Neural crest cell (in vitro differentiated cells): ENCODE data around the gene NPAS2. TPM values are rescaled to one million over a fixed set of nuclear protein-coding genes. Genes with fewer than 3 reads are reported as not detected.

Experiments used
- DNase-seq: peaks from one replicate; pipeline ENCODE4 v3.0.0; 2021; ENCODE audit warnings: low read depth, mixed read lengths, low spot score
- H3K27ac Mint-ChIP-seq: one replicate; pipeline ENCODE4 v1.8.0; 2021; ENCODE audit warnings: mild to moderate bottlenecking, mixed read lengths; ENCODE audit not compliant: unreplicated experiment
- H3K27me3 Mint-ChIP-seq: 2 replicates; pipeline ENCODE4 v1.8.0; 2021; ENCODE audit warnings: low read depth, mild to moderate bottlenecking, mixed read lengths
- H3K36me3 Mint-ChIP-seq: 2 replicates; pipeline ENCODE4 v1.8.0; 2021; ENCODE audit warnings: low read depth, mild to moderate bottlenecking, mixed read lengths
- H3K4me1 Mint-ChIP-seq: 2 replicates; pipeline ENCODE4 v1.8.0; 2021; ENCODE audit warnings: mixed read lengths
- H3K4me3 Mint-ChIP-seq: one replicate; pipeline ENCODE4 v1.8.0; 2021; ENCODE audit warnings: mild to moderate bottlenecking, mixed read lengths
- H3K9me3 Mint-ChIP-seq: 2 replicates; pipeline ENCODE4 v1.8.0; 2021; ENCODE audit warnings: mixed read lengths
- total RNA-seq: library from RNA; stranded (reverse); gene quantifications from 2 replicates; pipeline ENCODE4 v1.2.1, GENCODE V29; 2021
- TF ChIP-seq, protein P1 (sequence below): fragments of 200-600 bp; sonication (generic); conservative IDR thresholded peaks from 2 replicates; pipeline ENCODE4 v1.5.0; 2021; ENCODE audit warnings: antibody characterized with exemption, mild to moderate bottlenecking

The NPAS2 gene
- total RNA-seq, 1 donor from 2014 or later, result 2.6 TPM

DNA sequence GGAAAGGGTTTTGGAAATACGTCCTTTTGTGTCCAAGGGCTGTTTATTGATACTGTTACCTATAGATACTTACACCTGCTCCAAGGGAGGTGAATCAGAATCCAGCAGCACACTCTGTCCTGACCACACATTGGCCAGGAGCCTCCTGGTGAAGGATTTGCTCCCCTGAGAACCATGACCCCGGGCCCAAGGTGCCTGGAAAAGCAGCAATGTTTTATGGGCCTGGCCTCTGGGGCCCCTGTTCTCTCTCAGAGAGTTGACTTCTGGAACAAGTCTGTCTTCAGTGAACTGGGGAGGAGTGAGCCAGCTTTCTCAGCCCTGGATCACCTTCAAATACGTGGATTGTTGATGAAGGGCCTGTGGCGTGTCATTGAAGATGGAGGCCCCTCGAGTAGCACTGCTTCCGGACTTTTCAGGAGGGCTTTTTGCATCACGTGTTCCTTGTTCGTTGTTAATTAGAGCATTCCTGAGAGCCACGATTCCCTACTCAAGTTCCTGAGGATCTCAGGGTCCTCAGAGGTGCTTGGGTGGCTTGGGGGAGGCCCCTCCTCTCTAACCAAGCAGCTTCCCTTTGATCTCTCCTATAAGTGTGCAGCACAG lies 103.6 kb downstream of the NPAS2 start:
- no peaks in the 10 kb centered on the region for H3K27me3 Mint-ChIP-seq
- peaks cover 3% of the 10 kb centered on the region for H3K9me3 Mint-ChIP-seq
- no peak overlapping the region for H3K27ac Mint-ChIP-seq

DNA sequence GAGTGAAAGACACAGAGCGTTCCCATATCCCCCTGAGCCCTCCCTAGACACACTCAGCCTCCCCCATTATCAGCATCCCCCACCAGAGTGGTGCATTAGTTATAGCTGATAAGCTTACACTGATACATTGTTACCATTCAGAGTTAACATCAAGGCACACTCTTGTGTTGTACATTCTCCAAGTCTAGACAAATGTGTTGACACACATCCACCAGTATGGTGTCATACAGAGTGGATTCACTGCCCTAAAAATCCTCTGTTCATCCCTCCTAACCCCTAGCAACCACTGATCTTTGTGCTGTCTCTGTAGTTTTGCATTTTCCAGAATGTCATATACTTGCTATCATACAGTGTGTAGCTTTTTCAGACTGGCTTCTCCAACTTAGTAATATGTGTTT lies 104.2 kb downstream of the NPAS2 start:
- TF ChIP-seq, protein P1, sequence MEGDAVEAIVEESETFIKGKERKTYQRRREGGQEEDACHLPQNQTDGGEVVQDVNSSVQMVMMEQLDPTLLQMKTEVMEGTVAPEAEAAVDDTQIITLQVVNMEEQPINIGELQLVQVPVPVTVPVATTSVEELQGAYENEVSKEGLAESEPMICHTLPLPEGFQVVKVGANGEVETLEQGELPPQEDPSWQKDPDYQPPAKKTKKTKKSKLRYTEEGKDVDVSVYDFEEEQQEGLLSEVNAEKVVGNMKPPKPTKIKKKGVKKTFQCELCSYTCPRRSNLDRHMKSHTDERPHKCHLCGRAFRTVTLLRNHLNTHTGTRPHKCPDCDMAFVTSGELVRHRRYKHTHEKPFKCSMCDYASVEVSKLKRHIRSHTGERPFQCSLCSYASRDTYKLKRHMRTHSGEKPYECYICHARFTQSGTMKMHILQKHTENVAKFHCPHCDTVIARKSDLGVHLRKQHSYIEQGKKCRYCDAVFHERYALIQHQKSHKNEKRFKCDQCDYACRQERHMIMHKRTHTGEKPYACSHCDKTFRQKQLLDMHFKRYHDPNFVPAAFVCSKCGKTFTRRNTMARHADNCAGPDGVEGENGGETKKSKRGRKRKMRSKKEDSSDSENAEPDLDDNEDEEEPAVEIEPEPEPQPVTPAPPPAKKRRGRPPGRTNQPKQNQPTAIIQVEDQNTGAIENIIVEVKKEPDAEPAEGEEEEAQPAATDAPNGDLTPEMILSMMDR, result no peak
- H3K27ac Mint-ChIP-seq, result no peak overlapping the region
- no peak overlapping the region for H3K4me3 Mint-ChIP-seq
- H3K4me1 Mint-ChIP-seq, result peaks cover 14% of the 10 kb centered on the region
- peaks cover 3% of the 10 kb centered on the region for H3K9me3 Mint-ChIP-seq
- H3K36me3 Mint-ChIP-seq, result no peaks in the 10 kb centered on the region
- no peak for DNase-seq
- H3K27me3 Mint-ChIP-seq, result no peaks in the 10 kb centered on the region

More for the DNA sequence above, 103.6 kb downstream of the NPAS2 start:
- TF ChIP-seq, protein P1, result no peak
- no peak for DNase-seq
- peaks cover 14% of the 10 kb centered on the region for H3K4me1 Mint-ChIP-seq
- no peak overlapping the region for H3K4me3 Mint-ChIP-seq
- H3K36me3 Mint-ChIP-seq, result no peaks in the 10 kb centered on the region

DNA sequence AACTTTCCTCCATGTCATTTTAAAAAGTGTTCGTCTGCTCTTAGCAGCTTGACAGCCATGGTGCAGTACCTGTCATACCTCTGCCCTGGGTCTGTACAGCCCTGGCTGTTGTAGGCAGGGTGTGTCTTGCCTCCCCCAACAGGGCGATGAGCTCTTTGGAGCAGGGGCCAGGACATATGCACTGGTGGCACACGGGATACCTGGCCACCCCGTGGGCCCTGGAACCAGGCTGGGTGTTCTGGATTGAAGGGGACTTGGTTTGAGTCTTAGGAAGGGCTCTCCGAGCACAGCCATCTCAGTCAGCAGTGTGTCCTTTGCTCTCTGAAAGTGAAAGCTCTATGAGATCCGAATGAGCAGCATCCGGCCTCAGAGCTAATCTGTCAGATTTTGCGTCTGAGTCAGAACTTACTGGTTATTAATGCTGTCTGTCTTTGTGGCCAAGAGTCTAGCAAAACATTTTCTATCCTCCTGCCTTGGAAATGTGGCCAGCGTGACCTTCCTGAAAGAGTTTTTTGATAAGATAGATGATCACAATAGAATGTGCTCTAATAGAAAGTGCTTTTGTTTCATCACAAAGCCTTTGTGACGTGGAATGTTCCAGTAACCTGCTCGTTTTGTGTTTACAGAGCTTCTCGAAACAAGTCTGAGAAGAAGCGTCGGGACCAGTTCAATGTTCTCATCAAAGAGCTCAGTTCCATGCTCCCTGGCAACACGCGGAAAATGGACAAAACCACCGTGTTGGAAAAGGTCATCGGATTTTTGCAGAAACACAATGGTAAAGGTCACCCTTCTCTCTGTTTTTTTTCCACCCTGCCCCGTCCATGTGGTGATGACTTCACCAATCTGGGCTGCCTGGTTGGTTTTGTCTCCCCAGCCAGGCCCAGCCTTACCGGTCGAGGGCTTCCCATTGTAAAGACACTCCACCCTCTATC lies 104.8 kb downstream of the NPAS2 start:
- H3K36me3 Mint-ChIP-seq, result no peaks in the 10 kb centered on the region
- H3K27ac Mint-ChIP-seq, result peak overlapping the region; percentile 28
- TF ChIP-seq, protein P1, result no peak
- no peaks in the 10 kb centered on the region for H3K27me3 Mint-ChIP-seq
- H3K9me3 Mint-ChIP-seq, result no peaks in the 10 kb centered on the region
- peaks cover 14% of the 10 kb centered on the region for H3K4me1 Mint-ChIP-seq
- no peak for DNase-seq
- no peak overlapping the region for H3K4me3 Mint-ChIP-seq

DNA sequence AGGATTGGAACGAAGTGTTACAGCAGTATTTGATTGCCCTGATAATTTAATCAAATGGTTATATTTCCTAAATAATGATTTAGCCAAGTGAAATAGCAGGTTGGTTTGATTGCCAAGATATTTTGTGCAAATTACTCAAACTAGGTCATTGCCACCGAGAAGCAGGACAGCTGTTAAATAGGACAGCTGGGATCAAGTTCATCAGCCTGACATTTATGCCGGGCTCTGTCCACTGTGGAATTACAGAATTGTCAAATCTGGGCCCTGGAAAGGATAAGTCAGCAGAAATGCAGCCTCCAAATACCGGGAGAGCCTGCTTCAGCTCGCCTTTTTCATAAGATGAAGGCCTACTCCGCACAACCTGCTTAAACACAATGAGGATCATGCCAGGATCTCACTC lies 108.3 kb downstream of the NPAS2 start:
- H3K27ac Mint-ChIP-seq, result no peak overlapping the region
- no peak for DNase-seq
- peaks cover 14% of the 10 kb centered on the region for H3K4me1 Mint-ChIP-seq
- H3K27me3 Mint-ChIP-seq, result no peaks in the 10 kb centered on the region
- no peaks in the 10 kb centered on the region for H3K36me3 Mint-ChIP-seq
- no peaks in the 10 kb centered on the region for H3K9me3 Mint-ChIP-seq
- H3K4me3 Mint-ChIP-seq, result no peak overlapping the region
- TF ChIP-seq, protein P1, result no peak

DNA sequence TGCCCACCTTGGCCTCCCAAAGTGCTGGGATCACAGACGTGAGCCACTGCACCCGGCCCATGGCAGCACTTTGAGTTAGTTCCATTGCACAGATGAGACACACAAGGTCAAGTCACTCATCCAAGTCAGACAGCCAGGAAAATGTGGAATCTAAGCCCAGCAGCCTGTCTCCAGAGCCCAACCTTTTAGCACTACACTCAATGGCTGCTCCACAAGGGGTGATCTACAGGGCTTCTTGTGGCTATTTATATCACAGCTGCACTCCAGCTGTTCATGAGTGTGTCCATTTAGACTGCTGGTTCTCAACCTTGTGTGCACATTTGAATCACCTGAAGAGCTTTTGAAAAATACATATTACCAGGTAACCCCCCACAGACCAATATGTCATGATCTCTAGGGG lies 109.2 kb downstream of the NPAS2 start:
- DNase-seq, result no peak
- H3K36me3 Mint-ChIP-seq, result no peaks in the 10 kb centered on the region
- H3K4me1 Mint-ChIP-seq, result peaks cover 14% of the 10 kb centered on the region
- no peaks in the 10 kb centered on the region for H3K27me3 Mint-ChIP-seq
- H3K4me3 Mint-ChIP-seq, result no peak overlapping the region
- TF ChIP-seq, protein P1, result no peak
- H3K9me3 Mint-ChIP-seq, result no peaks in the 10 kb centered on the region
- no peak overlapping the region for H3K27ac Mint-ChIP-seq
